Cardiac fibroblast (primary cell): ENCODE measurements around the gene ACBD3.

ENCODE experiments used
- DNase-seq, 2 donors: peaks; one replicate each; pipeline versions ENCODE4 v3.0.0 to v3.0.0-alpha.2; 2010; ENCODE audit warnings: low read depth in 2 of 2
- H3K4me3 ChIP-seq, 2 donors: replicated peaks in 1 of 2; 1 replicate in 1 of 2; 2 replicates in 1 of 2; pipeline ENCODE4 v1.5.1; 2011; ENCODE audit warnings: low read depth in 2 of 2, low read length in 2 of 2, mild to moderate bottlenecking in 2 of 2, moderate library complexity in 1 of 2
- TF ChIP-seq, protein P1 (sequence below): IDR thresholded peaks from one replicate; pipeline ENCODE4 v1.5.1; 2011; ENCODE audit warnings: low read depth, mild to moderate bottlenecking, low read length, inconsistent platforms

The ACBD3 gene

GRCh38 chr1:226211181-226211821 is 24.8 kb upstream of the ACBD3 start:
- TF ChIP-seq, protein P1, sequence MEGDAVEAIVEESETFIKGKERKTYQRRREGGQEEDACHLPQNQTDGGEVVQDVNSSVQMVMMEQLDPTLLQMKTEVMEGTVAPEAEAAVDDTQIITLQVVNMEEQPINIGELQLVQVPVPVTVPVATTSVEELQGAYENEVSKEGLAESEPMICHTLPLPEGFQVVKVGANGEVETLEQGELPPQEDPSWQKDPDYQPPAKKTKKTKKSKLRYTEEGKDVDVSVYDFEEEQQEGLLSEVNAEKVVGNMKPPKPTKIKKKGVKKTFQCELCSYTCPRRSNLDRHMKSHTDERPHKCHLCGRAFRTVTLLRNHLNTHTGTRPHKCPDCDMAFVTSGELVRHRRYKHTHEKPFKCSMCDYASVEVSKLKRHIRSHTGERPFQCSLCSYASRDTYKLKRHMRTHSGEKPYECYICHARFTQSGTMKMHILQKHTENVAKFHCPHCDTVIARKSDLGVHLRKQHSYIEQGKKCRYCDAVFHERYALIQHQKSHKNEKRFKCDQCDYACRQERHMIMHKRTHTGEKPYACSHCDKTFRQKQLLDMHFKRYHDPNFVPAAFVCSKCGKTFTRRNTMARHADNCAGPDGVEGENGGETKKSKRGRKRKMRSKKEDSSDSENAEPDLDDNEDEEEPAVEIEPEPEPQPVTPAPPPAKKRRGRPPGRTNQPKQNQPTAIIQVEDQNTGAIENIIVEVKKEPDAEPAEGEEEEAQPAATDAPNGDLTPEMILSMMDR, result no peak
- no peak for DNase-seq
- no peak overlapping the region for H3K4me3 ChIP-seq

GRCh38 chr1:226210571-226211176 is 24.1 kb upstream of the ACBD3 start:
- TF ChIP-seq, protein P1, result no peak
- DNase-seq, result no peak

DNA sequence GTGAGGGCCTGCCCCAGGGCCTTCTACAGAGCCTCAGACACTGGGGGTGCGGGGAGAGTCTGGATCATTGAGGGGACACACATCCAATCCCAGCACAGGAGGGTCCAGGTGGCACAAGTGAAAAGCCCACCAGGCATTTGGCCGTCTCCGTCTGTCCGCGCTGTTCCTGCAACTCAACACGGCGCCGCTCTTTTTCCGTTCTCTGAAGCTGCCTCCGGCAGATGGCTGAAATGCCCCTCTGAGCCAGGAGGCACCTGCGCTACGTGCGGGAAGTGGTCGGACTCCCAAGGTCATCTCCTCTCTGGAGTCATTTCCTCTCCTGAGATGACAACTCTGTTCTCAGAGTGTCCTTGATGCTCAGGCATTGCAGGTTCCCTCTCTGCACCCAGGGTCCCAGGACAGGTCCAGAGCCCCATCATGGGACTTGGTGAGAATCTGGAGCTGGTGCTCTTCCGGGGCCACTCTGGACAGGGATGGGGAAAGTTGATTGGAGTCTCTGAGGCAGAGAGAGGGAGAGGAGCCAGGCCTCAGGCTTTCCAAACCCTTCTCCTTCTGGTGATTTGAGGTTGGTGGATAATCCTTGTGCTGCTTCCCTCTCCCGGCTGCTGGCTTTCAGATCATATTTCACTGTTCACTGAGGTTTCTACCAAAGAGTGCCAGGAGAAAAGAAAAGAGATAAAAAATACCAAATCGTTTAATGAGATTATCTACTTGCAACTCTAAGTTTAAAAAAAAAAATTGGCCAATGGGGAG is 22.9 kb upstream of the ACBD3 start:
- H3K4me3 ChIP-seq, result no peak overlapping the region
- TF ChIP-seq, protein P1, result no peak
- DNase-seq, result no peak

More at GRCh38 chr1:226210571-226211176, 24.1 kb upstream of the ACBD3 start:
- H3K4me3 ChIP-seq, result no peak overlapping the region

GRCh38 chr1:226207048-226207447 is 20.5 kb upstream of the ACBD3 start:
- DNase-seq, result no peak
- no peak overlapping the region for H3K4me3 ChIP-seq
- TF ChIP-seq, protein P1, result no peak

- DNase-seq, result no peak
- TF ChIP-seq, protein P1, result no peak
- H3K4me3 ChIP-seq, result no peak overlapping the region
Observed at GRCh38 chr1:226204198-226204597, 17.7 kb upstream of the ACBD3 start.

GRCh38 chr1:226203655-226204054 is 17.1 kb upstream of the ACBD3 start:
- TF ChIP-seq, protein P1, result no peak
- no peak overlapping the region for H3K4me3 ChIP-seq
- DNase-seq, result no peak
